CD14-positive monocyte (primary cell): Measurements from ENCODE around the gene UBE2D4. TPM values are rescaled to one million over a fixed set of nuclear protein-coding genes. Genes with fewer than 3 reads are reported as not detected.

ENCODE experiments used
- DNase-seq, 3 donors: peaks; one replicate each; pipeline ENCODE4 v3.0.0-alpha.2; 2011 to 2022
- H2AFZ ChIP-seq: 2 replicates; pipeline ENCODE4 v1.6.0; 2012; ENCODE audit warnings: mild to moderate bottlenecking, low read depth, low read length, inconsistent platforms; ENCODE audit not compliant: insufficient read depth, poor library complexity, severe bottlenecking
- H3K27ac ChIP-seq, 2 donors: 1 replicate in 1 of 2; 2 replicates in 1 of 2; pipeline ENCODE4 v1.5.1; 2012 to 2013; ENCODE audit warnings: low read length in 2 of 2, control low read depth in 1 of 2, inconsistent platforms in 1 of 2, low read depth in 1 of 2, mild to moderate bottlenecking in 1 of 2
- H3K27me3 ChIP-seq, 2 donors: one replicate each; pipeline versions ENCODE4 v1.6.0 to v1.6.1; 2011 to 2013; ENCODE audit warnings: low read length in 2 of 2; ENCODE audit not compliant: control insufficient read depth in 2 of 2, insufficient read depth in 2 of 2
- H3K36me3 ChIP-seq, 2 donors: replicated peaks in 1 of 2; 1 replicate in 1 of 2; 2 replicates in 1 of 2; pipeline versions ENCODE4 v1.5.1 to v1.6.1; 2012 to 2013; ENCODE audit warnings: low read length in 2 of 2, control low read depth in 1 of 2, inconsistent platforms in 1 of 2, mild to moderate bottlenecking in 1 of 2; ENCODE audit not compliant: insufficient read depth in 2 of 2, control insufficient read depth in 1 of 2
- H3K4me1 ChIP-seq, 2 donors: 1 replicate in 1 of 2; 2 replicates in 1 of 2; pipeline versions ENCODE4 v1.5.1 to v1.6.1; 2012 to 2013; ENCODE audit warnings: low read length in 2 of 2, control low read depth in 1 of 2, inconsistent platforms in 1 of 2, mild to moderate bottlenecking in 1 of 2, moderate library complexity in 1 of 2; ENCODE audit not compliant: insufficient read depth in 2 of 2, control insufficient read depth in 1 of 2
- H3K4me2 ChIP-seq: replicated peaks from 2 replicates; pipeline ENCODE3; 2012; ENCODE audit warnings: low read length, moderate library complexity, mild to moderate bottlenecking; ENCODE audit not compliant: poor library complexity, severe bottlenecking; ENCODE audit errors: extremely low read depth
- H3K4me3 ChIP-seq, 3 experiments: fragments of 200-600 bp in 1 of 3; sonication (generic) in 1 of 3; replicated peaks in 1 of 3; 1 replicate in 2 of 3; 2 replicates in 1 of 3; pipeline ENCODE4 v1.5.1; 2011 to 2013; ENCODE audit warnings: low read length in 3 of 3, mild to moderate bottlenecking in 3 of 3, control low read depth in 2 of 3, low read depth in 2 of 3, inconsistent platforms in 1 of 3, moderate library complexity in 1 of 3
- H3K79me2 ChIP-seq: 2 replicates; pipeline ENCODE4 v1.6.0; 2012; ENCODE audit warnings: mild to moderate bottlenecking, control low read depth, inconsistent platforms, low read length, moderate library complexity; ENCODE audit not compliant: insufficient read depth
- H3K9ac ChIP-seq: 2 replicates; pipeline ENCODE4 v1.6.0; 2017; ENCODE audit warnings: low read length, mild to moderate bottlenecking; ENCODE audit not compliant: insufficient read depth, poor library complexity, severe bottlenecking
- H3K9me3 ChIP-seq, 2 donors: replicated peaks in 1 of 2; 1 replicate in 1 of 2; 2 replicates in 1 of 2; pipeline versions ENCODE4 v1.5.1 to v1.6.1; 2012 to 2013; ENCODE audit warnings: low read length in 2 of 2, control low read depth in 1 of 2; ENCODE audit not compliant: control insufficient read depth in 1 of 2, insufficient read depth in 1 of 2
- H4K20me1 ChIP-seq: 2 replicates; pipeline ENCODE4 v1.6.0; 2012; ENCODE audit warnings: mild to moderate bottlenecking, low read length, control low read depth, moderate library complexity; ENCODE audit not compliant: insufficient read depth
- H3K27ac Mint-ChIP-seq, 7 donors: one replicate each; pipeline ENCODE4 v1.8.0; 2020; ENCODE audit warnings: mild to moderate bottlenecking in 7 of 7, mixed read lengths in 7 of 7, moderate library complexity in 6 of 7, inconsistent platforms in 2 of 7
- H3K27me3 Mint-ChIP-seq, 3 donors: one replicate each; pipeline ENCODE4 v1.8.0; 2021 to 2022; ENCODE audit warnings: low read depth in 3 of 3, mild to moderate bottlenecking in 3 of 3, mixed read lengths in 3 of 3, moderate library complexity in 3 of 3, inconsistent platforms in 1 of 3
- H3K36me3 Mint-ChIP-seq, 2 donors: one replicate each; pipeline ENCODE4 v1.8.0; 2020; ENCODE audit warnings: mixed read lengths in 2 of 2, inconsistent platforms in 1 of 2, mild to moderate bottlenecking in 1 of 2
- H3K4me1 Mint-ChIP-seq: one replicate; pipeline ENCODE4 v1.8.0; 2020; ENCODE audit warnings: mild to moderate bottlenecking, mixed read lengths
- H3K4me3 Mint-ChIP-seq, 2 donors: one replicate each; pipeline ENCODE4 v1.8.0; 2020; ENCODE audit warnings: mild to moderate bottlenecking in 2 of 2, mixed read lengths in 2 of 2, moderate library complexity in 1 of 2
- H3K9me3 Mint-ChIP-seq, 7 donors: one replicate each; pipeline ENCODE4 v1.8.0; 2020 to 2022; ENCODE audit warnings: mixed read lengths in 7 of 7, mild to moderate bottlenecking in 6 of 7, moderate library complexity in 6 of 7, inconsistent platforms in 2 of 7
- CTCF ChIP-seq: fragments of 200-600 bp; IDR thresholded peaks from one replicate; pipeline ENCODE4 v1.8.0; 2022; ENCODE audit warnings: antibody characterized with exemption, mild to moderate bottlenecking
- WGBS: methylation state at CpG from one replicate; pipeline ENCODE4 v1.1.5; 2013; ENCODE audit warnings: missing lambda C conversion rate; ENCODE audit not compliant: insufficient coverage; 5-methylcytosine and 5-hydroxymethylcytosine counted together
- intact Hi-C, 2 donors: fragments of 100-400 bp; cut with micrococcal nuclease; formaldehyde crosslinking; loops; one replicate each; pipeline versions ENCODE4 v1.15.0 to v1.15.1; 2023
- polyA plus RNA-seq, 3 donors: library from polyadenylated mRNA; depleted of rRNA in 1 of 3; unstranded in 2 of 3; stranded (reverse) in 1 of 3; fragments of 300-500 nt in 2 of 3; fragments of >200 nt in 1 of 3; fragmentation: Illumina TruSeq in 2 of 3; gene quantifications; 1 replicate in 2 of 3; 2 replicates in 1 of 3; pipeline ENCODE4 v1.2.3, GENCODE V29; 2012 to 2021

The UBE2D4 gene
- polyA plus RNA-seq, 3 donors: 8.2 to 10.9 (median 8.8) TPM

- H3K27me3 ChIP-seq: no peaks in the 10 kb centered on the region
- H3K79me2 ChIP-seq: no peaks in the 10 kb centered on the region
- H3K4me1 ChIP-seq: no peaks in the 10 kb centered on the region
- H3K4me3 Mint-ChIP-seq: no peak overlapping the region
- H3K9me3 Mint-ChIP-seq: peaks cover 0 to 11% (median 4%) of the 10 kb centered on the region in 7 donors
- H2AFZ ChIP-seq: no peak overlapping the region
- no peak for TF ChIP-seq CTCF
- no peak for DNase-seq
- no peak overlapping the region for H3K27ac ChIP-seq
- peaks cover 0 to 1% (median 0%) of the 10 kb centered on the region in 3 donors for H3K27me3 Mint-ChIP-seq
- peaks cover 11 to 24% of the 10 kb centered on the region in 2 donors for H3K36me3 ChIP-seq
- H3K9ac ChIP-seq: no peak overlapping the region
- WGBS: 87% methylated on average over 3 of the region's 3 CpGs
- H3K4me2 ChIP-seq: no peak overlapping the region
- H3K27ac Mint-ChIP-seq: peak overlapping the region in 1 of 7 donors; percentile 23
- intact Hi-C loops: no loop called here
- no peaks in the 10 kb centered on the region for H4K20me1 ChIP-seq
- no peak overlapping the region for H3K4me3 ChIP-seq
- no peaks in the 10 kb centered on the region for H3K9me3 ChIP-seq
- peaks cover 30 to 37% of the 10 kb centered on the region in 2 donors for H3K36me3 Mint-ChIP-seq
- no peaks in the 10 kb centered on the region for H3K4me1 Mint-ChIP-seq
Observed at GRCh38 chr7:43954524-43955228, 28.4 kb downstream of the UBE2D4 start.

- Histone ChIP-seq H3K79me2 (no peaks in the 10 kb centered on the region), H4K20me1 (no peaks in the 10 kb centered on the region), H2AFZ (no peak overlapping the region), H3K9me3 (no peaks in the 10 kb centered on the region), H3K36me3 (peaks cover 7 to 18% of the 10 kb centered on the region in 2 donors), H3K4me1 (no peaks in the 10 kb centered on the region), H3K4me2 (no peak overlapping the region), H3K4me3 (no peak overlapping the region), H3K27ac (no peak overlapping the region), H3K9ac (no peak overlapping the region), H3K27me3 (no peaks in the 10 kb centered on the region)
- H3K27me3 Mint-ChIP-seq: peaks cover 0 to under 1% (median 0%) of the 10 kb centered on the region in 3 donors
- no peak for DNase-seq
- no peak overlapping the region for H3K27ac Mint-ChIP-seq
- no CpG with 5 or more reads among the region's 3 CpGs for WGBS
- no peak for TF ChIP-seq CTCF
- H3K4me3 Mint-ChIP-seq: no peak overlapping the region
- peaks cover 0 to 11% (median 4%) of the 10 kb centered on the region in 7 donors for H3K9me3 Mint-ChIP-seq
- intact Hi-C loops: no loop called here
- H3K36me3 Mint-ChIP-seq: peaks cover 23 to 31% of the 10 kb centered on the region in 2 donors
- H3K4me1 Mint-ChIP-seq: no peaks in the 10 kb centered on the region
Observed at GRCh38 chr7:43956027-43956426, 29.8 kb downstream of the UBE2D4 start.
